Duodenal mucosa (tissue), 2 donors: ENCODE results near the gene LILRA2.

ENCODE experiments used
- H3K27ac ChIP-seq: one replicate; pipeline ENCODE4 v1.7.0; 2013; ENCODE audit warnings: low read depth, low read length
- H3K27me3 ChIP-seq, 2 donors: one replicate each; pipeline ENCODE4 v1.7.0; 2013; ENCODE audit warnings: low read length in 2 of 2, control low read depth in 1 of 2; ENCODE audit not compliant: insufficient read depth in 2 of 2, control insufficient read depth in 1 of 2
- H3K36me3 ChIP-seq, 2 donors: one replicate each; pipeline ENCODE4 v1.7.0; 2013; ENCODE audit warnings: low read length in 2 of 2, control low read depth in 1 of 2; ENCODE audit not compliant: insufficient read depth in 2 of 2, control insufficient read depth in 1 of 2
- H3K4me1 ChIP-seq, 2 donors: one replicate each; pipeline ENCODE4 v1.7.0; 2013; ENCODE audit warnings: low read length in 2 of 2, control low read depth in 1 of 2; ENCODE audit not compliant: insufficient read depth in 2 of 2, control insufficient read depth in 1 of 2
- H3K4me3 ChIP-seq, 2 donors: one replicate each; pipeline ENCODE4 v1.7.0; 2013; ENCODE audit warnings: low read length in 2 of 2, low read depth in 1 of 2
- H3K9ac ChIP-seq, 2 donors: one replicate each; pipeline ENCODE4 v1.7.0; 2013; ENCODE audit warnings: low read length in 2 of 2, low read depth in 1 of 2
- H3K9me3 ChIP-seq, 2 donors: one replicate each; pipeline ENCODE4 v1.7.0; 2013; ENCODE audit warnings: low read length in 2 of 2, control low read depth in 1 of 2; ENCODE audit not compliant: control insufficient read depth in 1 of 2

Gene LILRA2

GRCh38 chr19:54638683-54639082 is 65.1 kb downstream of the LILRA2 start:
- Histone ChIP-seq H3K4me3 (no peak overlapping the region), H3K9ac (no peak overlapping the region), H3K4me1 (no peaks in the 10 kb centered on the region), H3K9me3 (no peaks in the 10 kb centered on the region), H3K27me3 (no peaks in the 10 kb centered on the region), H3K36me3 (no peaks in the 10 kb centered on the region), H3K27ac (no peak overlapping the region)
